ENCODE results near the gene CETN1. TPM values are rescaled to one million over a fixed set of nuclear protein-coding genes. Genes with fewer than 3 reads are reported as not detected.

The CETN1 gene
- total and polyA plus RNA-seq, 7 donors, result not detected

- no peak overlapping the region for H3K27ac ChIP-seq
- H3K27me3 ChIP-seq, result no peaks in the 10 kb centered on the region
- H3K4me1 ChIP-seq, result peaks cover 0 to 12% (median 4%) of the 10 kb centered on the region in 4 donors
- no peaks in the 10 kb centered on the region for H3K9me3 ChIP-seq
- intact Hi-C loops (cut with DNase I), result no loop called here
- TF ChIP-seq CTCF (IDR thresholded peaks at IDR 0.05), result no peak
- no peak for TF ChIP-seq POLR2A (IDR thresholded peaks at IDR 0.05)
- no peak for TF ChIP-seq EP300 (IDR thresholded peaks at IDR 0.05)
- no peak for TF ChIP-seq POLR2AphosphoS5 (IDR thresholded peaks at IDR 0.05)
- DNase-seq, result no peak
- 56 to 66% methylated on average over 3 of the region's 3 CpGs for WGBS, 2 donors
- H3K36me3 ChIP-seq, result no peaks in the 10 kb centered on the region
- no peak overlapping the region for H3K4me3 ChIP-seq
These were observed 9.9 kb upstream of the CETN1 start for GRCh38 chr18:570256-570655.

GRCh38 chr18:570697-571096 is 9.5 kb upstream of the CETN1 start:
- 55 to 66% methylated on average over 5 of the region's 5 CpGs for WGBS, 2 donors
- Histone ChIP-seq H3K36me3 (no peaks in the 10 kb centered on the region), H3K4me1 (peaks cover 0 to 12% (median 4%) of the 10 kb centered on the region in 4 donors), H3K4me3 (no peak overlapping the region), H3K27ac (no peak overlapping the region), H3K27me3 (no peaks in the 10 kb centered on the region), H3K9me3 (no peaks in the 10 kb centered on the region)
- no peak for DNase-seq
- intact Hi-C loops (cut with DNase I), result no loop called here
- TF ChIP-seq POLR2A (IDR thresholded peaks at IDR 0.05), result no peak
- no peak for TF ChIP-seq CTCF (IDR thresholded peaks at IDR 0.05)
- no peak for TF ChIP-seq POLR2AphosphoS5 (IDR thresholded peaks at IDR 0.05)
- TF ChIP-seq EP300 (IDR thresholded peaks at IDR 0.05), result no peak

- H3K27me3 ChIP-seq, result no peaks in the 10 kb centered on the region
- DNase-seq, result no peak
- TF ChIP-seq CTCF (IDR thresholded peaks at IDR 0.05), result no peak
- TF ChIP-seq POLR2AphosphoS5 (IDR thresholded peaks at IDR 0.05), result no peak
- TF ChIP-seq POLR2A (IDR thresholded peaks at IDR 0.05), result no peak
- TF ChIP-seq EP300 (IDR thresholded peaks at IDR 0.05), result no peak
- no peaks in the 10 kb centered on the region for H3K9me3 ChIP-seq
- WGBS, 2 donors, result 80 to 87% methylated on average over 9 of the region's 9 CpGs
- intact Hi-C loops (cut with DNase I), result no loop called here
- peaks cover 0 to 8% (median 2%) of the 10 kb centered on the region in 4 donors for H3K4me1 ChIP-seq
- no peaks in the 10 kb centered on the region for H3K36me3 ChIP-seq
- H3K27ac ChIP-seq, result no peak overlapping the region
- no peak overlapping the region for H3K4me3 ChIP-seq
These were observed 7.9 kb upstream of the CETN1 start for GRCh38 chr18:572091-572830.

GRCh38 chr18:572831-573289 is 7.3 kb upstream of the CETN1 start:
- intact Hi-C loops (cut with DNase I), result no loop called here

More at GRCh38 chr18:572831-573289, 7.3 kb upstream of the CETN1 start:
- H3K27ac ChIP-seq, result no peak overlapping the region
- no peaks in the 10 kb centered on the region for H3K36me3 ChIP-seq
- H3K9me3 ChIP-seq, result no peaks in the 10 kb centered on the region
- peaks cover 0 to 6% (median 0%) of the 10 kb centered on the region in 4 donors for H3K4me1 ChIP-seq
- H3K4me3 ChIP-seq, result no peak overlapping the region
- H3K27me3 ChIP-seq, result no peaks in the 10 kb centered on the region
- no peak for DNase-seq
- TF ChIP-seq POLR2AphosphoS5 (IDR thresholded peaks at IDR 0.05) (no peak), CTCF (IDR thresholded peaks at IDR 0.05) (no peak), POLR2A (IDR thresholded peaks at IDR 0.05) (no peak), EP300 (IDR thresholded peaks at IDR 0.05) (no peak)
